ENCODE results near the gene MLANA.
"Not testable (repeated sequence)": the region's sequence is repeated elsewhere in the genome, so short reads cannot be mapped to it uniquely, and the experiment has no call there.

The MLANA gene

DNA sequence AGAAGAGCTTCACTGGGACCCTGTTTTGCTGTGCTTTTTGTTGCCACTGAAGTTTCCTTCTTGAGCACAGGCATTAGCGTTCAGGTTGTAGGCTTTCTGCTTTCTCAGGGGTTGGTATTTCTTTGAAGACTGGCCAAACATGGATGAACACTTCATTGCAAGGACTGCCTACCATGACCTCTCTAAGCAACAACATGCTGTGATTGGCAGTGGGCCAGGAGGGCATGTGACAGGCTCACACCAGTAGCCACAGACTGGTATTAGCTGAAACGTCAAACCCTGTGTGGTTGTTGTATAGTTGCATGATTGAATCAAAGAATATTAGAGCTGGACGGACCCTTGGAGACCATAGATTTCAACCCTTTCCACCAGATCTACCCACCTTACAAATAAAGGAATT, 20.0 kb upstream of the MLANA start:
- no peak for DNase-seq

DNA sequence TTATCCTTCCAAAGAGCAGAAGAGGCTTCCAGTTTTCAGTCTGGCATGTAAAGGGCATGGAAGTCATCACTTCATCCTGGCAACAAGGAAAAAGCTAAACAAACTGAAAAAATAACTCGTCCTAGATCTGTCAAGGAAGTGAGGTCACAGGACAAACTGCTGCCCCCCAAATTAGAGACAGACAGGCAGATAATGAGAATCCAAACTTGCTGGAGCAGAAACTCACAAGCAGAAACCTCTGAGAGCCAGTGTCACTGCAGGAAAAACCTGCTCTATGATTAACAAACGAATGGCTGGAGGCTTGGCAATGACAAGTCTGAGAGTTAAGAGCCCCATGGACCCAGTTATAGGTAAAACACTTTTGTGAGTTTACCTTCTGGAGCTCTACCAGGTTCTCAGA, 18.9 kb upstream of the MLANA start:
- DNase-seq, result no peak

DNA sequence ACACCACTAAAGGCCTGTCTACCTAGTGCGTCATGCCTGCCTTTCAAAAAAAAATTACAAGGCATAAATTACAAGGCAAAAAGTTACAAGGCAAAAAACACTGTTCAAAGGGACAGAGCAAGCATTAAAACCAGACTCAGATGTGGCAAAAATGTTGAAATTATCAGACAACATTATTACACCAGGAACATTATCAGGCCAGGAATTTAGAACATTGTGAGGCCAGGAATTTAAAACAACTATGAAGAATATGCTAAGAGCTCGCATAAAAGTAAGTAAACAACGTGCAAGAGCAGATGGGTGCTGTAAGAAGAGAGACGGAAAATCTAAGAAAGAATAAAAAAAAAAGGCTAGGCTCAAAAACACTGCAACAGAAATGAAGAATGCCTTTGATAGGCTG, 18.2 kb upstream of the MLANA start:
- no peak for DNase-seq

DNA sequence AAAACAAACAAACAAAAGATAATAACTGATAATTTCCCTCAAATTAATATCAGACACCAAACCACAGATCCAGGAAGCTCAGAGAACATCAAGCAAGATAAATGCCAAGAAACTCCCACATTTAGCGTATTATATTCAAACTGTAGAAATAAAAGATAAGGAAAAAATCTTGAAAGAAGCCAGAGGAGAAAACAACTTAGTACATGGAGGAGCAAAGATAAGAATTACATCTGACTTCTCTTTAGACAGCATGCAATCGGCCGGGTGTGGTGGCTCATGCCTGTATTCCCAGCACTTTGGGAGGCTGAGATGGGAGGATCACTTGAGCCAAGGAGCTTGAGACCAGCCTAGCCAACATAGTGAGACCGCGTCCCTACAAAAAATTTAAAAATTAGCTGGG, 17.2 kb upstream of the MLANA start:
- no peak for DNase-seq

DNA sequence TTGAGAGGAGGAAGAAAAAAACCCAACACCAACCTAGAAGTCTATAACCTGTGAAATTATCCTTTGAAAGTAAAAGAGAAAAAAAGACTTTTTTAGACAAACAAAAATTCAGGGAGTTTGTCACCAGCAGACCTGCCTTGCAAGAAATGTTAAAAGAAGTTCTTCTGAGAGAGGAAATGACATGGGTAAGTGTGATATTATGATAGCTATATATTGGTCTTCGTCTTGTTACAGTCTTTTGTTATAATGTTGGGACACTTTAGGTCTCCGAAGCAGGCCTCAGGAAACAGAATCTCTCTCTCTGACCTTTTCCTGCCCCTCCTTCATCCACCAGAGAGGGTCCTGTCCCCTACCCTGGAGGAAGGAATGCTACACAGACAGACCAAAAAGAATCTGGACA, 16.6 kb upstream of the MLANA start:
- no peak for DNase-seq

DNA sequence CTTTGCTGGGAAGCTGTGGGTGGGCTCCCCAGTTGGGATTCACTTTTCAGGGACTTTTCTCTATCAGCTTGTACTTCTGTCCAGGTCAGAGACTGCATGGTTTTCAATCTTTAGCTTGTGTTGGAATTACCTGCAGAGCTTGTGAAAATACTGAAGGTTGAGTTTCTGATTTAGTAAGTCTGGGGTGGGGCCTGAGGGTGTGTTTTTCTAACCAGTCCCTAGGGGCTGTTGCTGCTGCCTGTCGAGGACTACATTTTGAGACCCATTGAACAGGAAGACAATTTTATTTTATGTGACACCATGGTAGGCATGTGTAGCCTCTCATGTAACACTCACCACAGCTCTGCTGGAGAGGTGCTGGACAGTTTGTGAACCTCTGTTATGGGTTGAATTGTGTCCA, 14.7 kb upstream of the MLANA start:
- no peak for DNase-seq

DNA sequence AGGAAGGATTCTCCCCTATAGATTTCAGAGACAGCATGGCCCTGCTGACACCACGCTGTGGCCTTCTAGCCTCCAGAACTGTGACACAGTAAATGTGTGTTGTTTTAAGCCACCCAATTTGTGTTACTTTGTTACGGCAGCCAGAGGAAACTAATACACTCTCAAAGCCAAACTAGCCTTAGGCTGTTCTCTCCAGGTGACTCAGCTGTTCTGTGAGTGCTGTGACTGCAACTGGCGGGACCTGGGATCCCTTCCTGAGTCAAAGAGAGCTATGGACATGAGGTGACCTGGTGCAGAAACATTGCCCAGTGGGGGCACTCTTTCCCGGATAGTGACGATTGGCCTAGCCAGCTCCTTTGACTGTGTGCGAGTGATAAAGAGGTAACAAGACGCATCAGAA, 14.0 kb upstream of the MLANA start:
- DNase-seq, result no peak

DNA sequence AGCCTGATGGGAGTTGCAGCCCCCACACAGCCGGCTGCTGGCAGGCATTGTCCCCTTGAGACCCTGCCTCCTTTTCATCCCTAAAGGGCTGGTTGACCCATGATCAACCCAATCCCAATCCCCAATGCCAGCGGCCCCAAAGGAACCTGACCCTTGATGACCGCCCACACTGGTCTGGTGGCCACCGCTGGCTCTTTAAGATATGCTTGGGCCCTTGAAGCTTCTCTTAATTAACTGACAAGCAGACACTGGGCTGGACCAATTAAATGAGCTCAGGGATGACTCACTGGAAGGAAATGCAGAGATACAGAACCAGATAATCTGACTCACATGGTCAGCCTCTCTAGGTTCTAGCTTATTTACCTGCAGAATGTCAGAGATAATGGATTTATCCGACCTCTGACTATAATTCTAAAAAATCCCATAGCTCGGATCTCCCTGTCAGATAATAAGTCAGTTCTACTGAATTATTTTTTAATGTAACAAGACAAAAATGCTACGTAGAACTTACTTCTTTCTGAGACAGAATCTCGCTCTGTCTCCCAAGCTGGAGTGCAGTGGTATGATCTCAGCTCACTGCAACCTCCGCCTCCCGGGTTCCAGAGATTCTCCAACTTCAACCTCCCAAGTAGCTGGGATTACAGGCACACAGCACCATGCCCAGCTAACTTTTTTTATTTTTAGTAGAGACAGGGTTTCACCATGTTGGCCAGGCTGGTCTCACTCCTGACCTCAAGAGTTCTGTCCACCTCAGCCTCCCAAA, 11.1 kb upstream of the MLANA start:
- DNase-seq, result no peak

DNA sequence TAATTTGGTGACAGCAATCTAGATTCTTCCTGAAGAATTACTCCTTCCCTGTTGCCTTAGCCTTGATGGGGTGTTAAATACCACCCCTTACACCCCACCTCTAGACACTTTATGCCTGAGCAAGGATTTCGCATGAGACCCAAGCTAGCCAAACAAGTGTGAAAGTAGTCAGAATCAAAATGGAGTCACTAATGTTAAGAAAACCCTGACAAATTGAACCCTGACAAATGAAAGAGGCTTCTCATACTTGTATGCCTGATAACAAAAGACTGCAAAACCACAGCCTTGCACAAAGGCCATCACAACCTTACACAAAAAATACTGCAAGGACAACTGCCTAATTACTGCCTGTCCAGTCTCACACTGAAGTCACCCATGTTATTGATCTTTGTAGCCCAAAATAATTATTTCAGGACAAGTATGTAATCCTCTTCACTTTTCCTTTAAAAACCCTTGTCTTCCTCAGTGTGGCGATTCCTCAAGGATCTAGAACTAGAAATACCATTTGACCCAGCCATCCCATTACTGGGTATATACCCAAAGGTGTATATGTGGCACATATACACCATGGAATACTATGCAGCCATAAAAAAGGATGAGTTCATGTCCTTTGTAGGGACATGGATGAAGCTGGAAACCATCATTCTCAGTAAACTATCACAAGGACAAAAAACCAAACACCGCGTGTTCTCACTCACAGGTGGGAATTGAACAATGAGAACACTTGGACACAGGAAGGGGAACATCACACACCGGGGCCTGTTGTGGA, 8.3 kb upstream of the MLANA start:
- not testable (repeated sequence) for DNase-seq

DNA sequence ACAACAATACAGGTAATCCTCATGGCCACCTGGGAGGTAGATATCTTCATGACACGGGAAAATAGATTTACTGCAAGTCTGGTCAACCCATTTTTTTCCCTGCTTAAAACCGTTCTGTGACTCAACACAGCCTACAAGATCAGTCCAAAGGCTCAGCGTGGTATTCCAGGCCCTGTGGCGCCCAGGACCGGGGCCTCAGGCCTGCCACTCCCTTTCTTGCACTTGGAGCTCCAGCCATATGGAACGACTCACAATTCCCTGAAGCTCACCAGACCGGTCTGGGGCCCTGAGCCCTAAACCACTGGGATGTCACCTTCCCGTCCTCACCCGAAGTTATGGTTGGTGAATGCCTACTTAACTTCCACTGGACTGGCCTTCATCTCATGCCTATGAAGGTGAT, 6.5 kb upstream of the MLANA start:
- DNase-seq, result no peak

DNA sequence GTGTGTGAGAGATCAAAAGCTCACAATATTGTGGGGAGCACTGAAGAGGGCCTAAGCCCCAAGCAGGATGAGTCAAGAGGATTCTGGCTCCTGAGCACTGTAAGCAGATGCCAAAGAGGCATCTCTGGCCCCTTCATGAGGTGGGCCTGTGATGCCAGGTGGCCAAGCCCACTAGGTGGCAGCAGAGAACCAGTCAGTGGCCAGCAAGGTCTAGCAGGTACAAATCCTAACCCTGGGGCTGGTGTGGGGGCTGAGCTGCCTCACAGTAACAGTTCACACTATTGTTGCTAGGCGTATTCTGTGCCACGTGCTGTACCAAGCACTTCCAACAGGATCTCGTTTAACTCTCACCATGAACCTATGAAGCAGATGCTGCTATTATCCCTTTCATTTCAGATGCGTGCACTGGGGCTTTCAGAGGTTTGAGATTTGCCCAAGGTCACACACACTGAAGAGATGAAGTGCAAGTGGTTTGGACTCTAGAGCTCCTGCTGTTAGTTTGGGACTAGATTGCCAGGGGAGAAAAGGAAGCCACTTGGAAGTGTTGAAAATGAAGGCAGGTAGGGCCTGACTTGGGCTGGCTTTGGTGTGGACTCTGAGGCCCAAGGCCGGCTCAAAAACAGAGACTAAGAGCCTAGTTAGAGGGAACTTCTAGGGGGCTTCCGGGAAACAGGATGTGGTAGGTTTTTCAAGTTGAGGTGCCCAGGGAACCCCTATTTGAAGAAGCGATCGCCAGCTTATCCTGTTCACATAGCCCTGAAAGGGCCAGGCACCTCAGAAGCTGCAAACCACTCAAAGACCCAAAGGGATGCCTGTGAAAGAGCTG, 4.4 kb upstream of the MLANA start:
- DNase-seq, result peak; percentile 82

DNA sequence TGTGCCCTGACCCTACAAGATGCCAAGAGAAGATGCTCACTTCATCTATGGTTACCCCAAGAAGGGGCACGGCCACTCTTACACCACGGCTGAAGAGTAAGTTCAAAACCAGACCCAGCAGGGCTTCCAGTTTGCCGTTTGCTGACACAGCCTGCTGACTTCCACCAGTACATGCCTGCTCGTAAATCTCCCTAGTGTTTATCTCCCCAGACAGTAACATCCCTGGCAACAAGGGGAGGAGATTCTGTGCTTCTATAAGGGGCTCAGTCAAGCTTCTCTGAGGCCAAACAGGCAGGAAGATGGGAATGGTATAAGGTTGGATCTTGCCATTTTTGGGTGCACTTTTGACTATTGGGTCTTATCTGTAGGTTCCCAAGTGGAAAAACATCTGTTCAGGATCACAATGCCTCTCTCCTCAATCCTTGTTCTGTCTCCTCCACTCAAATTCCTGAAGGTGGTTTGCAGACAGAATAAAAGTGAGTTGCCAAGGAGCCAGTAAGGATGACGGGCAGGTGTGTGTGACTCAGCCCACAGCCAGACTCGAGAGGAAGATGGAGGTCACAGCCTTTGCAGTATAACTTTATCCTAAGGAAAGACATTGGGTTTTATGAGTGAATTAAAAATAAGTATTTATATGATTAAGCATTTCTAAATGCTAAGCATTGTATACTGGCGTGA, 1.9 kb downstream of the MLANA start:
- no peak for DNase-seq

DNA sequence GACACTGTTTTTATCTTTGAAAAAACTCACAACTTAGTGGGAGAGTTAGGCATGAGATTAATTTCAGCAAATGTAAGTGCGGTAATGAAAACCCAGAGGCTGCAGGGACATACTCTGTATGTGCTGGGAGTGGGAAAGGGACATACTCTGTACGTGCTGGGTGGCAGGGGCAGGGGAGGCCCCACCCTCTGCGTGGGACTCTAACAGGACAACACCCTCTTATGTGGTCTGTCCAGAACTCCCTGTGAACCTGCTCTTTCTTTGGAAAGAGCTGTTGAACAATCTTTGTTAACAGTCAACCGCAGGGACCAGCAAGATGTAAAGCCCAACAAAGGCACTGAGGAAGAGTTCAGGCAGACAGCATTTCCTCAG, 2.4 kb downstream of the MLANA start:
- no peak for DNase-seq

DNA sequence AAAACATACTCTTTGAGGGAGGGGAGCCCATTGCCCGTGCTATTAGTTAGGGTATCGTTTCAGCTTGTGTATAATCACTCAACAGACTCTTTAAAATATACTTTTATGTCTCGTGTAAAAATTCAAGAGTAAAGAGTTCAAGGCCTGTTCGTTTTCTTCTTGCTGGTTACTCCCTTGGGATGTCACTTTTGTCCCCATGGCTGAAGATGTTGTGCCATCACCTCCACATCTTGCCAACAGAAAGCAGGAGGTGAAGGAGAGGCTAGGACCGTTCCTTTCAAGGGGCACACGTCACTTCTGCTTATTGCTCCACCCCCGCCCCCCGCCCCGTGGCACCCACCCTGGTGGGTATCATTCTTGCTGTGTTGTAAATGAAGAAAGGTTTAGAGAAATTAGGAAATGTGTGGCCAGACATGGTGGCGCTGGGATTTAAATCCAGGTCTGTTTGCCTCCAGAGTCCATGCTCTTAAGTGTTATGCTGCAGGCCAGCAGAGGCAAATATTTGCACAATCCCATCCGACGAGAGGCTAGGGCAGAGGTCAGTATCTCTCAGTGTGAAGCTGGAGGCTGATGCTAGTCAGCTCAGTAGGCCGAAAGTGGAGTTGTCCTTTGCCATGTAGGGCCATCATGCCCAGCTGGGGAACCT, 3.0 kb downstream of the MLANA start:
- DNase-seq, result no peak

DNA sequence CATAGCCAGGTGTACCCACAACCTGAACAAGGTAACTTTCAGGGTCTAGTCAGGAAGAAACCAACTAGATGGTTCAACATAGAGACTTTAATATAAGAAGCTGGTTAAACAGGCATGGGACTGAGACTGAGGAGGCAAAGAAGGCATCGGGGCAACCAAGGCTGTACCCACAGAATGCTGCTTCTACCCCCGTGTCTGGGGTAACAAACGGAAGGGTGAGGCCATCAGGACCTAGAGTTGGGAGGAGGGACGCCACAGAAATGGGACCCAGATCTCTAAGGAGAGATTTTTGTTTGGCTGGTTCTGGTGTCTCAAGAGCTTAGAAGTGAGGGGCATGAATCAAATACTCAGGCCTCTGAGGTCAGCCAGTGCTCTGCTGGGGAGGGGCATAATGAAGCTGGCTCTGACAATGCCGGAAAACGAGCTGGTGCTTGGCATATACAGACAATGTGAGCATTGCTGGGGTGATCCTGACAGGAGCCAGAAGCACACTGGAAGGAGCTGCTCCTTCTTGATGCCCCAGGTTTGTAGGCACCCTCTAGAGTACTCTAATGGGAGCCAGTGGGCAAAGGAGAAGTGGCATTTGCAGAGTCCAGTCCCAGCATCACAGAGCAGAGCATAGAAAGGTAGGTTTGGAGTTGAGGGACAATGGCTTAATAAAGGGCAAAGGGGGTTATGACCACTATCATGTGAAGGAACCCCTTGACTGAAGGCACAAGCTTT, 3.7 kb downstream of the MLANA start:
- DNase-seq, result no peak

DNA sequence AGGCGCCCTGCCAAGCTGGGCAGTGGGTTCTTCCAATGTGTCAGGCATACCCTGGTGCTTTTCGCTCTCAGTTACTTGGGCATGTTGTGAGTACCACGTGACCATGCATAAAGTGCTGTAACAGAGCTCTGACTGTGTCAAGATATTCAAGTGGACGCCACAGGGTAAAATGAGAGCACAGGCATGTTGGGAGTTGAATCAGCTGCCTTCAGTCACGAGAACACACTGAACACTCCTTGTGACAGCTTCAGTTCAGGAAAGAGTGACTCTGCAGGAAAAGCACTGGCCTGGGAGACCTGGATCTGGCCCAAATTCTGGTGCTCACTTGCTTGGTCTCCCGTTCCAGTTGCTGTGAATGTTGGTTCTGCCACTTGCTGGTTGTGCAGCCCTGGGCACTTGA, 5.1 kb downstream of the MLANA start:
- no peak for DNase-seq

DNA sequence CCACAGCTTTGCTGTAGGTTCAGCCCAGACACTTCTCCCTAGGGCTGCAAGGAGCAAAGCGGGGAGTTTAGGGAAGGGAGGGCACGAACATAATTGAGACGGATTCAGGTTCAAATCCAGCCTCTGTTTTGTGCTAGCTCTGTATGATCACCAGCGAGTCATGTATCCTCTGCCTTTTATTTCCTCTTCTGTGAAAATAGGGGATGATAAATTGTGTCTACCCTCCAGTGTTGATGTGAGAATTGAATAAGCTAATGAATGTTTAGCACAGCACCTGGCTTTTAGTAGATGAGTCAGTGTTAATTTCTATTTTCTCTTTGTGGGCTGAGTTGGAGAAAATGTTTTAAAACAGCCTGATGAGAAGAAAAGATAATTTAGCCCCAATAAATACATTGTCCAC, 6.2 kb downstream of the MLANA start:
- DNase-seq, result no peak

DNA sequence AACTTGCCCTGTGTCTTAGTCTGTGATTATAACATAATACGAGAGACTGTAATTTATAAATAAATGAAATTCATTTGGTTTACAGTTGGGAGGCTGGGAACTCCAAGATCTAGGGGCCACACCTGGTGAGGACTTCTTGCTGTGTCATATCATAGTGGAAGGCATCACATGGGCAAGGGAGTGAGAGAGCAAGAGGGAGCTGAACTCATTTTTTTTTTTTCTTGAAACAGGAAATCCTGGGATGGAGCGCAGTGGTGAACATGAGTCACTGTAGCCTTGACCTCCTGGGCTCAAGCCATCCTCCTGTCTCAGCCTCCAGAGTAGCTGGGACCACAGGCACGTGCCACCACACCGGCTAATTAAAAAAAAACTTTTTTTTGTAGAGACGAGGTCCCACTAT, 7.2 kb downstream of the MLANA start:
- DNase-seq, result no peak

DNA sequence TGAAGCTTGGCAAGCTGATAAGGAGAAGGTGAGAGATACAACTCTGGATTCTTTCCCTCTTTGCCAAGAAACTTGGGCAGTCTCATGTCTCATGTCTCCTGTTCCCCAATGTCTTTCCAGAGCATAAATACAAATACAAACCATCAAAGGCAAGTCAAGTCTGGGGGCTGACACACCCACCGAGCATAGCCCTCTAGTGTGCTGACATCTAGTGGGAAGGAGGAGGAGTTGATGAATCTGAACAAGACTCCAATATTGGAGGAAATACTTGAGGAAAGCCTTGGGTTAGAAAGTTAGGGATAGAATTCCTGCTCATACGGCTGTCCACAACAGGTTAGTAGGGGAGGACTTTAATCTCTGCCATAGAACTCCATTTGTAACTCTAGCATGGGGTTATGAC, 8.6 kb downstream of the MLANA start:
- DNase-seq, result no peak

DNA sequence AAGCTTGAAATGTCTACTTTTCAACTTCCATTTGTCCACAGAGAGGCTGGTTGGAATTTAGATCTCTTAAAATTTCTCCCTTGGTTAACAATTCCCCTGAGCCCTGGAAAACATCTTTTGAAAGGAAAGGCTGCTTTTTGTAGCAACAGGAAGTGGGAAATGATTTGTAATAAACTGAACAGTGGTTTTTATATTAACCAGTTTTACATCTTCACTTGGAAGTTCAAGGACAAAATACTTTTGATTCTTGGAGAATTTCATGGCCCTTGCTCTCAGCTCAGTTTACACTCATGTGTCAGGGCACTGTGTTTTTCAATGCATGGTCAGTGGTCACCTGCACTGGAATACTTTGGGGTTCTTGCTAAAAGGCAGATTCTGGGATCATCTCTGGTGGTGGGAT, 9.9 kb downstream of the MLANA start:
- DNase-seq, result no peak

DNA sequence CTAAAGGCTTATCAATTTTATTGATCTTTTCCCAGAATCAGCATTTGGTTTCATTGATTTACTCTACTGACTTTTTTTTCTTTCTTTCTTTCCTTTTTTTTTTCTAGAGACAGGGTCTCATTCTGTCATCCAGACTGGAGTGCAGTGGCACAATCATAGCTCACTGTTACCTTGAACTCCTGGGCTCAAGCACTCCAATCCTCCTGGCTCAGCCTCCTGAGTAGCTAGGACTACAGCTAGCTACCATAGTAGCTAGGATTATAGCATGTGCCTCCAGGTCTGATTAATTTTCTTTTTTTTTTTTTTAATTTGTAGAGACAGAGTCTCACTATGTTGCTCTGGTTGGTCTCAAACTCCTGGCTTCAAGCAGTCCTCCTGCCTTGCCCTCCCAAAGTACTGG, 11.7 kb downstream of the MLANA start:
- no peak for DNase-seq

DNA sequence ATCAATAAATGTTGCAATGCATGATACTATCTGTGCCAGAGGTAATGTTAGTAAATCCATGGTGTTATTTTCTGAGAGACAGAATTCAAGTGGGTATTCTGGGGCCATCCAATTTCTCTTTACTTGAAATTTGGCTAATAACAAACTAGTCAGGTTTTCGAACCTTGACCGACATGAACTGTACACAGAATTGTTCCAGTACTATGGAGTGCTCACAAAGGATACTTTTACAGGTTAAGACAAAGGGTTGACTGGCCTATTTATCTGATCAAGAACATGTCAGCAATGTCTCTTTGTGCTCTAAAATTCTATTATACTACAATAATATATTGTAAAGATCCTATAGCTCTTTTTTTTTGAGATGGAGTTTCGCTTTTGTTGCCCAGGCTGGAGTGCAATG, 18.2 kb downstream of the MLANA start:
- DNase-seq, result no peak
